GM06990 (cell line): ENCODE data around the gene UNC13B.

ENCODE experiments used
- DNase-seq: peaks from one replicate; pipeline ENCODE4 v3.0.0-alpha.2; 2011; ENCODE audit not compliant: insufficient read length; ENCODE audit errors: extremely low read depth
- H3K27me3 ChIP-seq: replicated peaks from 2 replicates; pipeline ENCODE4 v1.6.0; 2011; ENCODE audit warnings: low read length; ENCODE audit not compliant: control insufficient read depth, insufficient read depth
- H3K36me3 ChIP-seq: 2 replicates; pipeline ENCODE4 v1.5.1; 2011; ENCODE audit warnings: low read length; ENCODE audit not compliant: control insufficient read depth, insufficient read depth
- H3K4me3 ChIP-seq: replicated peaks from 2 replicates; pipeline ENCODE4 v1.5.1; 2011; ENCODE audit warnings: low read depth, mild to moderate bottlenecking, control low read depth, low read length
- TF ChIP-seq, protein P1 (sequence below): IDR thresholded peaks from 2 replicates; pipeline ENCODE4 v1.5.1; 2011; ENCODE audit warnings: low read length, control low read depth, mild to moderate bottlenecking, inconsistent platforms; ENCODE audit not compliant: insufficient read depth, poor library complexity, severe bottlenecking

The UNC13B gene

DNA sequence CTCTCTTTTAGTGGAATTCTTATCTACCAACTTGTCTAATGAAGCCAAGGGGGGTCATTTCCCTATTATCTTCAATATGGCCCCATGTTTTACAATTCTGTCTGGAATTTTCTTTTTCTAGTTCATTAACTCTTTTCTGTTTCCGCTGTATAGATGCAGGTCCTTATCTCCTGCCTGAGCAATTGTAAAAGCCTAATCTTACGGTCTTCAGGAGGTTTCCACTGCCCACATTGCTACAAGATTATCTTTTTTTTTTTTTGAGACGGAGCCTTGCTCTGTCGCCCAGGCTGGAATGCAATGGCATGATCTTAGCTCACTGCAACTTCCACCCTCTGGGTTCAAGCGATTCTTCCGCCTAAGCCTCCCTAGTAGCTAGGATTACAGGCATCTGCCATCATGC, 132.3 kb downstream of the UNC13B start:
- Histone ChIP-seq H3K4me3 (no peak overlapping the region), H3K36me3 (no peaks in the 10 kb centered on the region), H3K27me3 (no peaks in the 10 kb centered on the region)
- TF ChIP-seq, protein P1, sequence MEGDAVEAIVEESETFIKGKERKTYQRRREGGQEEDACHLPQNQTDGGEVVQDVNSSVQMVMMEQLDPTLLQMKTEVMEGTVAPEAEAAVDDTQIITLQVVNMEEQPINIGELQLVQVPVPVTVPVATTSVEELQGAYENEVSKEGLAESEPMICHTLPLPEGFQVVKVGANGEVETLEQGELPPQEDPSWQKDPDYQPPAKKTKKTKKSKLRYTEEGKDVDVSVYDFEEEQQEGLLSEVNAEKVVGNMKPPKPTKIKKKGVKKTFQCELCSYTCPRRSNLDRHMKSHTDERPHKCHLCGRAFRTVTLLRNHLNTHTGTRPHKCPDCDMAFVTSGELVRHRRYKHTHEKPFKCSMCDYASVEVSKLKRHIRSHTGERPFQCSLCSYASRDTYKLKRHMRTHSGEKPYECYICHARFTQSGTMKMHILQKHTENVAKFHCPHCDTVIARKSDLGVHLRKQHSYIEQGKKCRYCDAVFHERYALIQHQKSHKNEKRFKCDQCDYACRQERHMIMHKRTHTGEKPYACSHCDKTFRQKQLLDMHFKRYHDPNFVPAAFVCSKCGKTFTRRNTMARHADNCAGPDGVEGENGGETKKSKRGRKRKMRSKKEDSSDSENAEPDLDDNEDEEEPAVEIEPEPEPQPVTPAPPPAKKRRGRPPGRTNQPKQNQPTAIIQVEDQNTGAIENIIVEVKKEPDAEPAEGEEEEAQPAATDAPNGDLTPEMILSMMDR, result no peak
- no peak for DNase-seq

DNA sequence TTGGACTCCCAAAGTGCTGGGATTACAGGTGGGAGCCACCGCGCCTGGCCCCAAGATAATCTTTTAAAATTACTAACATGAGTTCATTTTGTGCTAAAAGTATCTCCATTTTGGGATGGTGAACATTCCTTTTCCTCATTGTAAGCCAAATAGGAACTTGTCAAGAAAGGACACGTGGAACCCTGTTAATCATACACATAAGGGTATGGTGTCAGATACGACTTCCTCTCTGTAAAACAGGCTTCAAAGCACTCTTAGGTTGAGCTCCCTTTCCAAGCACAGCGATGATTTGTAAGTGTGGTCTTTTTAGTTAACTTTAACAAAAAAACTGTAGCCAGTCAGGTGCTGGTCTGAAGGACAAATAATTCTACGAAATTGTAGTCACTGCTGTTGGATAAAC, 132.7 kb downstream of the UNC13B start:
- H3K4me3 ChIP-seq, result no peak overlapping the region
- no peaks in the 10 kb centered on the region for H3K27me3 ChIP-seq
- no peak for DNase-seq
- H3K36me3 ChIP-seq, result no peaks in the 10 kb centered on the region
- TF ChIP-seq, protein P1, result no peak

DNA sequence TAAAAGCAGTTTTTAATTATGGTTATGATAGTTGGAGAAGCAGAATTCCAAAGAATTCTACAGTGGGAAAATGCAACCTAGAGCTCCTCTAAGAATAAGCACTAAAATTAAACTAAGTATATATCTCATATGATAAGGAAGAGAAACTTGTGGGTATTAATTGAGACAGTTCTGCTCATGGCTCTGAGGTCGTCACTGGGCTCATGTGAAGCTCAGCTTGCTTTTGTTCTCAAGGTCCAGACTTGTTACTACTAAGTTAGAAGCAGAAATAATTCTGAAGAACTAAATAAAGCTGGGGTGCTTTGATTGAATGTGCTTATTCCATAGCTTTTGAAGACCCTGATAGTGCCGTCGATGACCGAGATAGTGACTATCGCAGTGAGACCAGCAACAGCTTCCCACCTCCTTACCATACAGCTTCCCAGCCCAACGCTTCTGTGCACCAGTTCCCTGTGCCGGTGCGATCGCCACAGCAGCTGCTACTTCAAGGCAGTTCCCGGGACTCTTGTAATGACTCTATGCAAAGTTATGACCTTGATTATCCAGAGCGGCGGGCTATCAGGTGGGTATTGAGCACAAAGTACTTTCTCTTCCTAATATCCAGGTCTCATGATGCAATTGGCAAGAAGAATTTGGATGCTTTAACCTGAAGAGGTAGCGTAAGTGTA, 133.7 kb downstream of the UNC13B start:
- H3K36me3 ChIP-seq, result no peaks in the 10 kb centered on the region
- H3K4me3 ChIP-seq, result no peak overlapping the region
- no peak for DNase-seq
- H3K27me3 ChIP-seq, result no peaks in the 10 kb centered on the region
- TF ChIP-seq, protein P1, result no peak

DNA sequence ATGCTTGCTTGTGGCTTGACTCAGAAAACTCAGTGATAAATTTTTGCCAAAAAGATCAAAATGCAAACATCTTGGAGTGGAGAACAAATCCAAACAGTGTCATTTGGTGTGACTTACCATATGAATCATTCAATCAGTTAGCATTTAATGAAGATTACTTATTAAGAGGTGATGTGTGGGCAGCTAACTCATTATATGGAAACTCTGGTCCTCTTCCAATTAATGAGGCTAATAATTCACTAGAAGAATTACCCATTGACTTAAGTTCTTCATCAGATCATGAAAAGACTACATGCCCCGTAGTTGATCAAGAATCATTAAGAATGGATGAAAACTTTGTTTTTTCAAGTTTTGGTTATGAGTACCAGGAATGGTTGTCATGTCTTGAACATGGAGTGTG, 141.8 kb downstream of the UNC13B start:
- DNase-seq, result no peak
- TF ChIP-seq, protein P1, result no peak
- Histone ChIP-seq H3K4me3 (no peak overlapping the region), H3K27me3 (no peaks in the 10 kb centered on the region), H3K36me3 (no peaks in the 10 kb centered on the region)

DNA sequence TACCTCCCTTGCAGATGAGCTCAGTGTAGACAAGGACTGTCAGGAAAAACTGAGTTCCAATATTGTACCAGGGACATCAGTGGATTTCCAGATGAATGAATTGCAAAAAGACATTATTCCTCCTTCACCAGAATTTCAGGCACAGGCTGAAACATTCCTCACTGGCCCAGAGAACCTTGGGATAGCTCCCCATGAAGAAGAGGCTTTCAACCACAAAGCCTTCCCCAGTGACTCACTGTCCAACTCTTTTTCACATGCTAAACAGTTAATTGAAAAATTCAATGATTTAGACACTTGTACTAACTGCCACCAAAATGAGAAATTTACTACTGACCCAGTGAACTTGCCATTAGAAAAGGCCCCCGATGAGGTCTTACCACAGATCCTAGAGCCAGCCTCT, 144.5 kb downstream of the UNC13B start:
- Histone ChIP-seq H3K27me3 (no peaks in the 10 kb centered on the region), H3K36me3 (no peaks in the 10 kb centered on the region), H3K4me3 (no peak overlapping the region)
- TF ChIP-seq, protein P1, result no peak
- DNase-seq, result no peak

DNA sequence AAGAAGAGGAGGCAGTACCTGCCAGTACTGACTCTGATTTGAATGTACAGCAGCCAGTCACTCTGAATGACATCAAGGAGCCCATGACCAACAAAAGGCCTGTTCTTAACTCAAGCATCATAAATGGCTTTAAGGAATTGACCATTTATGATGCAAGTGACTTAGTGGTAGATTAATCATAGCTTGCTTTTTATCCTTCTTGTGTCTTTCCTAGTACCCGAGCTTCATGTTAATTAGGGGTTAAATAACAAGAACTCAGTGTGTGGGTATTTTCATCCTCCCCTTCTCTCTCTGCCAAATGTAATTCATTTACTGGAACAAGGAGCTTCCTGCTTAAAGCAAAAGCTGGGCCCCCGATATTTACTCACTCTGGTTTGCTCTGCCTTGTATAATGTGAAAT, 146.5 kb downstream of the UNC13B start:
- TF ChIP-seq, protein P1, result no peak
- DNase-seq, result no peak
- no peaks in the 10 kb centered on the region for H3K27me3 ChIP-seq
- no peaks in the 10 kb centered on the region for H3K36me3 ChIP-seq
- no peak overlapping the region for H3K4me3 ChIP-seq
